DOHH2 (cell line): ENCODE results near the gene ATP7B.

Experiments
- H3F3A ChIP-seq: fragments of 200-600 bp; sonication (generic), shearing (Covaris generic); 2 replicates; pipeline ENCODE4 v1.6.0; 2016; ENCODE audit warnings: antibody characterized with exemption, mild to moderate bottlenecking; ENCODE audit not compliant: control insufficient read depth, insufficient read depth
- H3K27ac ChIP-seq: fragments of 200-600 bp; sonication (generic); 2 replicates; pipeline ENCODE4 v1.5.1; 2014; ENCODE audit warnings: low read depth, mild to moderate bottlenecking, low read length, moderate library complexity
- H3K27me3 ChIP-seq: fragments of 200-600 bp; sonication (generic); 2 replicates; pipeline ENCODE4 v1.6.1; 2014; ENCODE audit warnings: mild to moderate bottlenecking, low read length, mixed read lengths; ENCODE audit not compliant: control insufficient read depth
- H3K36me3 ChIP-seq: fragments of 200-600 bp; sonication (generic); 2 replicates; pipeline ENCODE4 v1.6.1; 2014; ENCODE audit warnings: mild to moderate bottlenecking, low read length, moderate library complexity, mixed read lengths; ENCODE audit not compliant: control insufficient read depth
- H3K4me1 ChIP-seq: fragments of 200-600 bp; sonication (generic); 2 replicates; pipeline ENCODE4 v1.6.1; 2014; ENCODE audit warnings: mild to moderate bottlenecking, low read length, mixed read lengths; ENCODE audit not compliant: control insufficient read depth
- H3K4me2 ChIP-seq: fragments of 200-600 bp; sonication (generic); 2 replicates; pipeline ENCODE4 v1.6.0; 2014; ENCODE audit warnings: mild to moderate bottlenecking, low read length, moderate library complexity
- H3K4me3 ChIP-seq: fragments of 200-600 bp; sonication (generic); 2 replicates; pipeline ENCODE4 v1.5.1; 2014; ENCODE audit warnings: mild to moderate bottlenecking, low read length, mixed read lengths
- H3K79me2 ChIP-seq: fragments of 200-600 bp; sonication (generic); 2 replicates; pipeline ENCODE4 v1.6.1; 2014; ENCODE audit warnings: mild to moderate bottlenecking, low read length, mixed read lengths; ENCODE audit not compliant: control insufficient read depth
- H3K9me2 ChIP-seq: fragments of 200-600 bp; sonication (generic); replicated peaks from 2 replicates; pipeline ENCODE4 v1.6.1; 2014; ENCODE audit warnings: mild to moderate bottlenecking, low read length, mixed read lengths; ENCODE audit not compliant: control insufficient read depth
- H3K9me3 ChIP-seq: fragments of 200-600 bp; sonication (generic); 2 replicates; pipeline ENCODE4 v1.6.1; 2014; ENCODE audit warnings: antibody characterized with exemption, low read length, mixed read lengths; ENCODE audit not compliant: control insufficient read depth, insufficient read depth
- H4K20me1 ChIP-seq: fragments of 200-600 bp; sonication (generic); 2 replicates; pipeline ENCODE4 v1.6.0; 2014; ENCODE audit warnings: low read depth, mild to moderate bottlenecking, antibody characterized with exemption, low read length, moderate library complexity; ENCODE audit not compliant: control insufficient read depth, insufficient read depth
- CTCF ChIP-seq: fragments of 200-600 bp; sonication (generic); IDR thresholded peaks from one replicate; pipeline ENCODE4 v1.5.1; 2014; ENCODE audit warnings: antibody characterized with exemption, mild to moderate bottlenecking, low read depth, low read length; ENCODE audit not compliant: poor library complexity, severe bottlenecking
- EZH2phosphoT487 ChIP-seq: fragments of 200-600 bp; sonication (generic); IDR thresholded peaks from 2 replicates; pipeline ENCODE4 v1.6.1; 2017; ENCODE audit warnings: borderline replicate concordance, mild to moderate bottlenecking, antibody characterized with exemption, low read length, moderate library complexity, mixed read lengths

The ATP7B gene

DNA sequence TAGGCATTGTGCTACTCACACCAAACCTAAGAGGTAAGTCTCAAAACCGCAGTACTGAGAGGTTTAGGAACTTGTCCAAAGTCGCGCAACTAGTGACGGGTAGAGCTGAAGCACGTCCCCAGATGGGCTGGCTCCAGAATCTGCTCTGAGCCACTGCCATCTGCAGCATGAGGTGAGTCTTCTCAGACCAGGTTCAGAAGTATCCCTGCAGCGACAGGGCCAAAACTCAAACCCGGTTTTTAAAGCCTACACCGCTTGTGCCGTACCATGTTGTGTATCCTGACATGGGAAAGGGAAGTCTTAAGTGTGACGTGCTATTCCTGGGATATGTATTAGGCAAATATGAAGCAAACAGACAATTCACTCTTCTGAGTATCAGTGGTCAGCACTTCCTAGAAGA, 45.1 kb downstream of the ATP7B start:
- TF ChIP-seq CTCF = no peak
- TF ChIP-seq EZH2phosphoT487 = no peak
- Histone ChIP-seq H3K27me3 (peaks cover 7% of the 10 kb centered on the region), H3F3A (no peaks in the 10 kb centered on the region), H3K4me2 (no peak overlapping the region), H4K20me1 (no peaks in the 10 kb centered on the region), H3K9me2 (no peaks in the 10 kb centered on the region), H3K27ac (no peak overlapping the region), H3K9me3 (no peaks in the 10 kb centered on the region), H3K4me1 (no peaks in the 10 kb centered on the region), H3K36me3 (no peaks in the 10 kb centered on the region), H3K4me3 (no peak overlapping the region), H3K79me2 (no peaks in the 10 kb centered on the region)

GRCh38 chr13:51961493-51962403, 49.5 kb downstream of the ATP7B start:
- Histone ChIP-seq H3K79me2 (no peaks in the 10 kb centered on the region), H3K4me1 (peaks cover 4% of the 10 kb centered on the region; the same call in 1 of the 2 replicates), H3K9me3 (no peaks in the 10 kb centered on the region), H3K27ac (no peak overlapping the region), H3K9me2 (no peaks in the 10 kb centered on the region), H3K27me3 (peaks cover 3% of the 10 kb centered on the region; the same call in 1 of the 2 replicates), H3K4me3 (no peak overlapping the region), H4K20me1 (no peaks in the 10 kb centered on the region), H3K36me3 (no peaks in the 10 kb centered on the region), H3K4me2 (no peak overlapping the region), H3F3A (no peaks in the 10 kb centered on the region)
- TF ChIP-seq EZH2phosphoT487 (no peak), CTCF (no peak)

GRCh38 chr13:51960766-51961165, 50.5 kb downstream of the ATP7B start:
- no peaks in the 10 kb centered on the region for H3F3A ChIP-seq
- H3K4me2 ChIP-seq = no peak overlapping the region
- no peaks in the 10 kb centered on the region for H3K9me3 ChIP-seq
- TF ChIP-seq CTCF (no peak), EZH2phosphoT487 (no peak)
- H3K9me2 ChIP-seq = no peaks in the 10 kb centered on the region
- no peak overlapping the region for H3K4me3 ChIP-seq
- H3K27me3 ChIP-seq = peaks cover 3% of the 10 kb centered on the region; the same call in 1 of the 2 replicates
- peaks cover 4% of the 10 kb centered on the region; the same call in 1 of the 2 replicates for H3K4me1 ChIP-seq
- no peaks in the 10 kb centered on the region for H3K36me3 ChIP-seq
- no peaks in the 10 kb centered on the region for H3K79me2 ChIP-seq
- H4K20me1 ChIP-seq = no peaks in the 10 kb centered on the region
- no peak overlapping the region for H3K27ac ChIP-seq
